Measurements from ENCODE around the gene SPTBN1.

SPTBN1 gene

DNA sequence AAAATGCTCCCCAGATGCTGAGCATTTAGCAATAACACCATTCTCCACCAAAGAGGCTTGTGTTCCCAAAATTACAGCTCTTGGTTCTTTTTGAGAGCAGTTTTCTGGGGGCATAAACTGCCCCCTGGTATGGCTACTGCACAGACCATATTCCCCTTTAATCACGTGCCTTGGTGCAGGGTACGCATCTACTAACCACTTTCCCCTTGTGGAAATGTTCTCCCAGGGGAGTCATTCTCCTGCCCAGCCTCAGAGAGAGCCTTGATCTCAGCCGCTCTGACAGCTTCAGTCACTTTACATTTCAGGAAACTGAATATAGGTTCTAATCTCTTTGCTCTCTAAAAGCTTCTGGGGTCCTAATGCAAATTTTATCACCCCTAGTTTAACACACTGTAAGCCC lies 222.6 kb downstream of the SPTBN1 start:
- H3K36me3 ChIP-seq (ENCODE audit: insufficient read depth, low read length), result no peaks in the 10 kb centered on the region
- TF ChIP-seq EZH2 (IDR thresholded peaks at IDR 0.05; ENCODE audit: borderline replicate concordance, low read depth, low read length, severe bottlenecking), result no peak
- TF ChIP-seq, protein P1, sequence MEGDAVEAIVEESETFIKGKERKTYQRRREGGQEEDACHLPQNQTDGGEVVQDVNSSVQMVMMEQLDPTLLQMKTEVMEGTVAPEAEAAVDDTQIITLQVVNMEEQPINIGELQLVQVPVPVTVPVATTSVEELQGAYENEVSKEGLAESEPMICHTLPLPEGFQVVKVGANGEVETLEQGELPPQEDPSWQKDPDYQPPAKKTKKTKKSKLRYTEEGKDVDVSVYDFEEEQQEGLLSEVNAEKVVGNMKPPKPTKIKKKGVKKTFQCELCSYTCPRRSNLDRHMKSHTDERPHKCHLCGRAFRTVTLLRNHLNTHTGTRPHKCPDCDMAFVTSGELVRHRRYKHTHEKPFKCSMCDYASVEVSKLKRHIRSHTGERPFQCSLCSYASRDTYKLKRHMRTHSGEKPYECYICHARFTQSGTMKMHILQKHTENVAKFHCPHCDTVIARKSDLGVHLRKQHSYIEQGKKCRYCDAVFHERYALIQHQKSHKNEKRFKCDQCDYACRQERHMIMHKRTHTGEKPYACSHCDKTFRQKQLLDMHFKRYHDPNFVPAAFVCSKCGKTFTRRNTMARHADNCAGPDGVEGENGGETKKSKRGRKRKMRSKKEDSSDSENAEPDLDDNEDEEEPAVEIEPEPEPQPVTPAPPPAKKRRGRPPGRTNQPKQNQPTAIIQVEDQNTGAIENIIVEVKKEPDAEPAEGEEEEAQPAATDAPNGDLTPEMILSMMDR (IDR thresholded peaks at IDR 0.05; ENCODE audit: borderline replicate concordance, extremely low read depth, low read length, poor library complexity, severe bottlenecking), result no peak
- H2AFZ ChIP-seq (ENCODE audit: low read depth, low read length), result no peak overlapping the region
- H3K27me3 ChIP-seq (ENCODE audit: insufficient read depth, low read length, poor library complexity), result no peaks in the 10 kb centered on the region
- H3K4me3 ChIP-seq (ENCODE audit: low read depth in 1 of 2, low read length in 2 of 2), result no peak overlapping the region
- no peak for ATAC-seq (ENCODE audit: insufficient read depth, low read depth)
- no peak overlapping the region for H3K9ac ChIP-seq (ENCODE audit: low read depth, low read length)
- no peaks in the 10 kb centered on the region for H4K20me1 ChIP-seq (ENCODE audit: insufficient read depth, low read length)
- no peak overlapping the region for H3K4me2 ChIP-seq (ENCODE audit: insufficient read depth, low read length)
- DNase-seq, result no peak
- H3K9me3 ChIP-seq (ENCODE audit: insufficient read depth, low read length, severe bottlenecking), result no peaks in the 10 kb centered on the region
- no peaks in the 10 kb centered on the region for H3K79me2 ChIP-seq (ENCODE audit: insufficient read depth, low read length)
- H3K4me1 ChIP-seq (ENCODE audit: insufficient read depth, low read length), result peaks cover 19% of the 10 kb centered on the region
- no peak overlapping the region for H3K27ac ChIP-seq (ENCODE audit: low read length)

DNA sequence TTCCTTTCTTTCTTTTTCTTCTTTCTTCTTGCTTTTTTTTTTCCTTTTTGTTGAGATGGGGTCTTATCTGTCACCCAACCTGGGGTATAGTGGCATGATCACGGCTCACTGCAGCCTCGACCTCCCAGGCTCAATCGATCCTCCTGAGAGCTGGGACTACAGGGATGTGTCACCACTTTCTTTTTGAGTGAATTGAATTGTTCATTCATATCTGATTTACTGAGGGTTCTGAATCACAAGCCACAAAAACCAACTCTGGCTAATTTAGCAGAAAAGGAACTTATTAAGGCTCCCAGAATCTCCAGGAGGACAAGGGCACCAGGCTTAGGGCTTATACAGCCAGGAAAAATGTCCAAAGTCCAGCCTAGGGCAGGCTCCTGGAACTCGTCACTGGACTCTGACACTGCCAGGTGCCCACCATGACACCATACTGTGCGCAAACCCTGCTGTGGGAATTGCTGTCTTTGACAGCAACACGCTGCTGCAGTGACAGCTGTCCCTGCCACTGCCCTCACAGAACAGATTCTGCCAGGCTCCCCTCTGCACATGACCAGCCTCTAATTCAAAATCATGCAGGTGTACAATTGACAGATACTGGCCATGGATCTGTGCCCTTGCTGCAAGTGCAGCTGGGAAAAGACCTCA lies 224.4 kb downstream of the SPTBN1 start:
- Histone ChIP-seq H3K9ac (ENCODE audit: low read depth, low read length) (no peak overlapping the region), H3K27me3 (ENCODE audit: insufficient read depth, low read length, poor library complexity) (no peaks in the 10 kb centered on the region), H3K9me3 (ENCODE audit: insufficient read depth, low read length, severe bottlenecking) (no peaks in the 10 kb centered on the region), H4K20me1 (ENCODE audit: insufficient read depth, low read length) (no peaks in the 10 kb centered on the region), H3K4me1 (ENCODE audit: insufficient read depth, low read length) (peaks cover 19% of the 10 kb centered on the region), H3K36me3 (ENCODE audit: insufficient read depth, low read length) (no peaks in the 10 kb centered on the region), H3K4me3 (ENCODE audit: low read depth in 1 of 2, low read length in 2 of 2) (no peak overlapping the region), H3K79me2 (ENCODE audit: insufficient read depth, low read length) (no peaks in the 10 kb centered on the region), H2AFZ (ENCODE audit: low read depth, low read length) (peak overlapping the region; percentile 25; the same call in 1 of the 2 replicates), H3K4me2 (ENCODE audit: insufficient read depth, low read length) (peak overlapping the region; percentile 50), H3K27ac (ENCODE audit: low read length) (peak overlapping the region; percentile 41)
- DNase-seq, result peak; percentile 48
- peak; percentile 84 for ATAC-seq (ENCODE audit: insufficient read depth, low read depth)
- TF ChIP-seq EZH2 (IDR thresholded peaks at IDR 0.05; ENCODE audit: borderline replicate concordance, low read depth, low read length, severe bottlenecking), result no peak
- TF ChIP-seq, protein P1 (IDR thresholded peaks at IDR 0.05; ENCODE audit: borderline replicate concordance, extremely low read depth, low read length, poor library complexity, severe bottlenecking), result no peak

DNA sequence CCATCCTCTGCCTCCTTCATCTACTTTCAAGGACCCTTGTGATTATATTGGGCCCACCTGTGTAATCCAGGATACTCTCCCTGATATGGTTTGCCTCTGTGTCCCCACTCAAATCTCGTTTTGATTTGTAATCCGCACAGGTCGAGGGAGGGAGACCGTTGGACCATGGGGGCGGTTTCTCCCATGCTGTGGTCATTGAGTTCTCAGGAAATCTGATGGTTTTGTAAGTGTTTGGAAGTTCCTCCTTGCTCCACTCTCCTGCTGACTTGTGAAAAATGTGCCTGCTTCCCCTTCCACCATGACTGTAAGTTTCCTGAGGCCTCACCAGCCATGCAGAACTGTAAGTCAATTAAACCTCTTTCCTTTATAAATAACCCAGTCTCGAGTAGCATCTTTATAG lies 225.3 kb downstream of the SPTBN1 start:
- H3K27ac ChIP-seq (ENCODE audit: low read length), result peak overlapping the region; percentile 41; the same call in 1 of the 2 replicates
- peak overlapping the region; percentile 50 for H3K4me2 ChIP-seq (ENCODE audit: insufficient read depth, low read length)
- no peaks in the 10 kb centered on the region for H4K20me1 ChIP-seq (ENCODE audit: insufficient read depth, low read length)
- TF ChIP-seq, protein P1 (IDR thresholded peaks at IDR 0.05; ENCODE audit: borderline replicate concordance, extremely low read depth, low read length, poor library complexity, severe bottlenecking), result no peak
- TF ChIP-seq EZH2 (IDR thresholded peaks at IDR 0.05; ENCODE audit: borderline replicate concordance, low read depth, low read length, severe bottlenecking), result no peak
- H3K9ac ChIP-seq (ENCODE audit: low read depth, low read length), result no peak overlapping the region
- H3K79me2 ChIP-seq (ENCODE audit: insufficient read depth, low read length), result no peaks in the 10 kb centered on the region
- H3K4me3 ChIP-seq (ENCODE audit: low read depth in 1 of 2, low read length in 2 of 2), result no peak overlapping the region
- H3K36me3 ChIP-seq (ENCODE audit: insufficient read depth, low read length), result no peaks in the 10 kb centered on the region
- no peak for ATAC-seq (ENCODE audit: insufficient read depth, low read depth)
- no peaks in the 10 kb centered on the region for H3K9me3 ChIP-seq (ENCODE audit: insufficient read depth, low read length, severe bottlenecking)
- DNase-seq, result no peak
- no peaks in the 10 kb centered on the region for H3K27me3 ChIP-seq (ENCODE audit: insufficient read depth, low read length, poor library complexity)
- H2AFZ ChIP-seq (ENCODE audit: low read depth, low read length), result peak overlapping the region; percentile 8; the same call in 1 of the 2 replicates
- peaks cover 19% of the 10 kb centered on the region for H3K4me1 ChIP-seq (ENCODE audit: insufficient read depth, low read length)

Data from DND-41 (cell line).